ENCODE measurements around the gene GRK7. TPM values are rescaled to one million over a fixed set of nuclear protein-coding genes. Genes with fewer than 3 reads are reported as not detected.

Gene GRK7, protein sequence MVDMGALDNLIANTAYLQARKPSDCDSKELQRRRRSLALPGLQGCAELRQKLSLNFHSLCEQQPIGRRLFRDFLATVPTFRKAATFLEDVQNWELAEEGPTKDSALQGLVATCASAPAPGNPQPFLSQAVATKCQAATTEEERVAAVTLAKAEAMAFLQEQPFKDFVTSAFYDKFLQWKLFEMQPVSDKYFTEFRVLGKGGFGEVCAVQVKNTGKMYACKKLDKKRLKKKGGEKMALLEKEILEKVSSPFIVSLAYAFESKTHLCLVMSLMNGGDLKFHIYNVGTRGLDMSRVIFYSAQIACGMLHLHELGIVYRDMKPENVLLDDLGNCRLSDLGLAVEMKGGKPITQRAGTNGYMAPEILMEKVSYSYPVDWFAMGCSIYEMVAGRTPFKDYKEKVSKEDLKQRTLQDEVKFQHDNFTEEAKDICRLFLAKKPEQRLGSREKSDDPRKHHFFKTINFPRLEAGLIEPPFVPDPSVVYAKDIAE (N-terminal part only)
- not detected in 2 replicates for total RNA-seq (2021)
- Bru-seq, nascent RNA = percentile 8 among the genes with signal in this experiment
- BruChase-seq, experiment 1, labeled RNA remaining after a 2-hour chase = percentile 25 among the genes with signal in this experiment
- BruChase-seq, experiment 2, labeled RNA remaining after a 6-hour chase = percentile 40 among the genes with signal in this experiment
- long read RNA-seq = 0 reads

GRCh38 chr3:141763088-141763750 is at the start of gene GRK7:
TSS of gene GRK7 (plus strand) at chr3:141763408. CDS start at chr3:141778285, 14,877 bp downstream.
- no peak for TF ChIP-seq CTCF (conservative IDR thresholded peaks at IDR 0.05; ENCODE audit: low read depth, low read length)
- TF ChIP-seq EZH2 (IDR thresholded peaks at IDR 0.05; ENCODE audit: borderline replicate concordance, low read depth, low read length, poor library complexity, severe bottlenecking) = no peak
- CTCF ChIA-PET = no interaction called here
- no TSS peak for BruUV-seq (replicated peaks)
- POLR2A ChIA-PET (ENCODE audit: low non-redundant PET) = interaction anchor here (0.6 kb wide), 1 partner anchor 361 kb away, joined by 8 read pairs; no protein-coding TSS in a partner anchor
- Histone ChIP-seq H3K36me3 (ENCODE audit: insufficient read depth, low read length, poor library complexity, severe bottlenecking) (no peaks in the 10 kb centered on the region), H3K4me3 (ENCODE audit: low read depth, low read length, poor library complexity, severe bottlenecking) (no peak within 1 kb of the TSS), H3K4me1 (ENCODE audit: insufficient read depth, low read length, poor library complexity, severe bottlenecking) (no peaks in the 10 kb centered on the region), H3K27ac (ENCODE audit: low read depth, low read length, poor library complexity, severe bottlenecking) (no peak within 1 kb of the TSS), H3K9me3 (ENCODE audit: low read depth, low read length, poor library complexity, severe bottlenecking) (no peaks in the 10 kb centered on the region), H3K27me3 (replicated peaks; ENCODE audit: insufficient read depth, low read depth, low read length, poor library complexity) (no peaks in the 10 kb centered on the region)
- intact Hi-C loops (cut with micrococcal nuclease; ENCODE audit: unreplicated experiment) = no loop called here
- DNase-seq (ENCODE audit: low spot score) = no peak

GRCh38 chr3:141714671-141715070 is 48.5 kb upstream of the GRK7 start:
- ChIA-PET CTCF (no interaction called here), POLR2A (ENCODE audit: low non-redundant PET) (no interaction called here)
- Histone ChIP-seq H3K9me3 (ENCODE audit: low read depth, low read length, poor library complexity, severe bottlenecking) (peaks cover 8% of the 10 kb centered on the region), H3K4me3 (ENCODE audit: low read depth, low read length, poor library complexity, severe bottlenecking) (no peak overlapping the region), H3K36me3 (ENCODE audit: insufficient read depth, low read length, poor library complexity, severe bottlenecking) (no peaks in the 10 kb centered on the region), H3K27ac (ENCODE audit: low read depth, low read length, poor library complexity, severe bottlenecking) (no peak overlapping the region), H3K27me3 (replicated peaks; ENCODE audit: insufficient read depth, low read depth, low read length, poor library complexity) (no peaks in the 10 kb centered on the region), H3K4me1 (ENCODE audit: insufficient read depth, low read length, poor library complexity, severe bottlenecking) (no peaks in the 10 kb centered on the region)
- intact Hi-C loops (cut with micrococcal nuclease; ENCODE audit: unreplicated experiment) = no loop called here
- TF ChIP-seq CTCF (conservative IDR thresholded peaks at IDR 0.05; ENCODE audit: low read depth, low read length) (no peak), EZH2 (IDR thresholded peaks at IDR 0.05; ENCODE audit: borderline replicate concordance, low read depth, low read length, poor library complexity, severe bottlenecking) (no peak)
- BruUV-seq (replicated peaks) = no TSS peak
- no peak for DNase-seq (ENCODE audit: low spot score)

- no peak for DNase-seq (ENCODE audit: low spot score)
- ChIA-PET CTCF (no interaction called here), POLR2A (ENCODE audit: low non-redundant PET) (no interaction called here)
- TF ChIP-seq EZH2 (IDR thresholded peaks at IDR 0.05; ENCODE audit: borderline replicate concordance, low read depth, low read length, poor library complexity, severe bottlenecking) (no peak), CTCF (conservative IDR thresholded peaks at IDR 0.05; ENCODE audit: low read depth, low read length) (no peak)
- Histone ChIP-seq H3K4me3 (ENCODE audit: low read depth, low read length, poor library complexity, severe bottlenecking) (no peak overlapping the region), H3K4me1 (ENCODE audit: insufficient read depth, low read length, poor library complexity, severe bottlenecking) (no peaks in the 10 kb centered on the region), H3K27me3 (replicated peaks; ENCODE audit: insufficient read depth, low read depth, low read length, poor library complexity) (no peaks in the 10 kb centered on the region), H3K27ac (ENCODE audit: low read depth, low read length, poor library complexity, severe bottlenecking) (no peak overlapping the region), H3K9me3 (ENCODE audit: low read depth, low read length, poor library complexity, severe bottlenecking) (no peaks in the 10 kb centered on the region), H3K36me3 (ENCODE audit: insufficient read depth, low read length, poor library complexity, severe bottlenecking) (no peaks in the 10 kb centered on the region)
- no TSS peak for BruUV-seq (replicated peaks)
- intact Hi-C loops (cut with micrococcal nuclease; ENCODE audit: unreplicated experiment) = no loop called here
Measured at GRCh38 chr3:141722081-141722480, 41.1 kb upstream of the GRK7 start.
